NCI-H82 treated with DMSO at 0.1 percent for 48 hours (cell line): ENCODE results near the gene ZNF281.
"Not testable (repeated sequence)": the region's sequence is repeated elsewhere in the genome, so short reads cannot be mapped to it uniquely, and the experiment has no call there.

Experiments used
- DNase-seq: peaks from one replicate; lab custom pipeline; 2025; ENCODE audit not compliant: unreplicated experiment; lab: John Stamatoyannopoulos, UW

ZNF281 gene

GRCh38 chr1:200365897-200366426 is 43.9 kb downstream of the ZNF281 start:
- DNase-seq: no peak

GRCh38 chr1:200364831-200365230 is 45.0 kb downstream of the ZNF281 start:
- DNase-seq: no peak

GRCh38 chr1:200364091-200364759 is 45.6 kb downstream of the ZNF281 start:
- no peak for DNase-seq

GRCh38 chr1:200363264-200363933 is 46.4 kb downstream of the ZNF281 start:
- no peak for DNase-seq

- no peak for DNase-seq
Observed at GRCh38 chr1:200362421-200362820, 47.4 kb downstream of the ZNF281 start.

GRCh38 chr1:200359610-200360163 is 50.1 kb downstream of the ZNF281 start:
- no peak for DNase-seq

GRCh38 chr1:200357925-200358324 is 51.9 kb downstream of the ZNF281 start:
- not testable (repeated sequence) for DNase-seq

- DNase-seq: no peak
Observed at GRCh38 chr1:200355801-200356200, 54.0 kb downstream of the ZNF281 start.
